HepG2 (cell line): ENCODE measurements around the gene RSAD1. TPM values are rescaled to one million over a fixed set of nuclear protein-coding genes. Genes with fewer than 3 reads are reported as not detected.
A peak's percentile ranks its signal among the peaks of the same experiment; 100 is the strongest.

Source experiments
- ATAC-seq: fragments of 200-7000 bp; cut with Tn5 transposase; 3 replicates; pipeline ENCODE4 v1.9.1; 2020; ENCODE audit warnings: mild to moderate bottlenecking, moderate library complexity
- BruUV-seq: library from RNA; stranded (reverse); fragments of 400-500 nt; replicated peaks from 2 replicates; lab custom pipeline; 2021; lab: Mats Ljungman, UMichigan
- CTCF ChIA-PET: fragments of 300-600 bp; formaldehyde crosslinking; extraction: SDS; loops from one replicate; lab custom pipeline; 2021; ENCODE audit warnings: low total read pairs, inconsistent platforms, low intra/inter-chr PET ratio; lab: Yijun Ruan, JAX
- POLR2A ChIA-PET: fragments of 350-600 bp; sonication (Branson Sonifier 250); formaldehyde crosslinking; loops from one replicate; lab custom pipeline; 2020; ENCODE audit warnings: antibody characterized with exemption, inconsistent platforms; lab: Yijun Ruan, JAX
- DNase-seq: peaks from one replicate; pipeline ENCODE4 v3.0.0-alpha.2; 2015; ENCODE audit warnings: low spot score
- FAIRE-seq: peaks from 3 replicates; lab custom pipeline; 2011; peaks lifted over from hg19 to GRCh38; lab: Jason Lieb, UNC
- H2AFZ ChIP-seq: one replicate; pipeline ENCODE4 v1.6.1; 2011; ENCODE audit warnings: low read length, inconsistent platforms
- H3K27ac ChIP-seq: fragments of 300-600 bp; 3 replicates; pipeline ENCODE4 v1.8.0; 2011; ENCODE audit warnings: mixed run types, mild to moderate bottlenecking, mixed read lengths, low read length, inconsistent platforms; ENCODE audit not compliant: insufficient read depth; ENCODE audit errors: extremely low read length
- H3K27me3 ChIP-seq, 2 experiments: fragments of 200-600 bp in 1 of 2; 2 replicates in 1 of 2; 3 replicates in 1 of 2; pipeline versions ENCODE4 v1.6.0 to v1.8.0; 2011; ENCODE audit warnings: low read length in 2 of 2, mild to moderate bottlenecking in 2 of 2, moderate library complexity in 2 of 2, inconsistent platforms in 1 of 2; ENCODE audit not compliant: insufficient read depth in 2 of 2, control insufficient read depth in 1 of 2
- H3K36me3 ChIP-seq, 2 experiments: fragments of 200-600 bp in 1 of 2; replicated peaks in 1 of 2; 2 replicates in 1 of 2; 3 replicates in 1 of 2; pipeline versions ENCODE4 v1.5.1 to v1.8.0; 2011; ENCODE audit warnings: low read length in 2 of 2, inconsistent platforms in 1 of 2; ENCODE audit not compliant: insufficient read depth in 2 of 2, control insufficient read depth in 1 of 2
- H3K4me1 ChIP-seq: 2 replicates; pipeline ENCODE4 v1.5.1; 2012; ENCODE audit warnings: low read length, inconsistent platforms; ENCODE audit not compliant: insufficient read depth
- H3K4me2 ChIP-seq: 2 replicates; pipeline ENCODE4 v1.6.0; 2011; ENCODE audit warnings: low read depth, low read length, inconsistent platforms
- H3K4me3 ChIP-seq, 3 experiments: fragments of 200-600 bp in 1 of 3; sonication (generic), shearing (Covaris generic) in 1 of 3; replicated peaks in 1 of 3; 2 replicates each; pipeline ENCODE4 v1.5.1; 2011 to 2016; ENCODE audit warnings: low read length in 3 of 3, inconsistent platforms in 2 of 3, low read depth in 2 of 3, mild to moderate bottlenecking in 2 of 3, control low read depth in 1 of 3, mixed read lengths in 1 of 3; ENCODE audit not compliant: insufficient read depth in 1 of 3
- H3K79me2 ChIP-seq: one replicate; pipeline ENCODE4 v1.6.1; 2011; ENCODE audit warnings: low read length, inconsistent platforms; ENCODE audit not compliant: insufficient read depth
- H3K9ac ChIP-seq: 2 replicates; pipeline ENCODE4 v1.6.0; 2011; ENCODE audit warnings: mild to moderate bottlenecking, low read depth, low read length, inconsistent platforms; ENCODE audit not compliant: insufficient read depth
- H3K9me3 ChIP-seq: 2 replicates; pipeline ENCODE4 v1.5.1; 2012; ENCODE audit warnings: mild to moderate bottlenecking, low read length
- H4K20me1 ChIP-seq: 2 replicates; pipeline ENCODE4 v1.6.0; 2011; ENCODE audit warnings: inconsistent platforms, mild to moderate bottlenecking, low read length, moderate library complexity; ENCODE audit not compliant: insufficient read depth
- CBX2 ChIP-seq, 2 experiments: fragments of 200-600 bp in 1 of 2; sonication (generic); formaldehyde crosslinking in 1 of 2; IDR thresholded peaks; 2 replicates each; pipeline versions ENCODE4 v1.7.0 to v1.8.1; 2018 to 2022; ENCODE audit warnings: low read depth in 2 of 2, low read length in 1 of 2, mild to moderate bottlenecking in 1 of 2, missing genetic modification reagents in 1 of 2
- GFI1 ChIP-seq: sonication (generic); formaldehyde crosslinking; IDR thresholded peaks from 2 replicates; pipeline ENCODE4 v1.5.0; 2020; ENCODE audit warnings: missing genetic modification reagents, mild to moderate bottlenecking, borderline replicate concordance
- KIAA2018 ChIP-seq: sonication (generic); formaldehyde crosslinking; IDR thresholded peaks from 2 replicates; pipeline ENCODE4 v1.5.0; 2020; ENCODE audit warnings: mild to moderate bottlenecking, missing genetic modification reagents, borderline replicate concordance
- LBX2 ChIP-seq: sonication (generic); formaldehyde crosslinking; IDR thresholded peaks from 2 replicates; pipeline ENCODE4 v1.5.0; 2020; ENCODE audit warnings: missing genetic modification reagents, mild to moderate bottlenecking, borderline replicate concordance
- MAFF ChIP-seq: IDR thresholded peaks from 2 replicates; pipeline ENCODE4 v1.6.1; 2011; ENCODE audit warnings: low read depth, low read length, improper control_type of control experiment
- MATR3 ChIP-seq: sonication (generic); formaldehyde crosslinking; IDR thresholded peaks from 2 replicates; pipeline ENCODE4 v1.4.0; 2020; ENCODE audit warnings: missing genetic modification reagents
- RCOR2 ChIP-seq: IDR thresholded peaks from 2 replicates; pipeline ENCODE4 v1.6.1; 2016; ENCODE audit warnings: missing biosample characterization, missing genetic modification reagents
- RXRB ChIP-seq: IDR thresholded peaks from 2 replicates; pipeline ENCODE4 v1.6.1; 2016; ENCODE audit warnings: borderline replicate concordance, missing genetic modification reagents, missing compliant biosample characterization
- SP4 ChIP-seq: sonication (generic); formaldehyde crosslinking; IDR thresholded peaks from 2 replicates; pipeline ENCODE4 v1.8.1; 2023; ENCODE audit warnings: mild to moderate bottlenecking, missing genetic modification reagents
- ZMAT5 ChIP-seq: sonication (generic); formaldehyde crosslinking; IDR thresholded peaks from 2 replicates; pipeline ENCODE4 v1.5.0; 2020; ENCODE audit warnings: mild to moderate bottlenecking, low read depth, missing genetic modification reagents, borderline replicate concordance
- ZNF263 ChIP-seq: sonication (generic); formaldehyde crosslinking; IDR thresholded peaks from 2 replicates; pipeline ENCODE4 v1.4.0; 2020; ENCODE audit warnings: missing genetic modification reagents
- ZNF414 ChIP-seq: sonication (generic); formaldehyde crosslinking; IDR thresholded peaks from 2 replicates; pipeline ENCODE4 v1.5.0; 2020; ENCODE audit warnings: missing genetic modification reagents
- ZNF569 ChIP-seq: sonication (generic); formaldehyde crosslinking; IDR thresholded peaks from 2 replicates; pipeline ENCODE4 v1.5.0; 2020; ENCODE audit warnings: mild to moderate bottlenecking, missing genetic modification reagents, moderate library complexity, borderline replicate concordance
- ZNF891 ChIP-seq: sonication (generic); formaldehyde crosslinking; IDR thresholded peaks from 2 replicates; pipeline ENCODE4 v1.5.0; 2020; ENCODE audit warnings: mild to moderate bottlenecking, missing genetic modification reagents
- WGBS: methylation state at CpG from one replicate; pipeline ENCODE4 v1.1.6; 2017; ENCODE audit warnings: low lambda C conversion rate; 5-methylcytosine and 5-hydroxymethylcytosine counted together
- in situ Hi-C: cut with HindIII; loops from 2 replicates; pipeline ENCODE4 v1.10.0; 2017; ENCODE audit warnings: low pct_unique_long_range_greater_than_20kb; ENCODE audit not compliant: extremely low pct_ligation_motif_present
- intact Hi-C: fragments of 100-400 bp; cut with micrococcal nuclease; formaldehyde crosslinking; loops from one replicate; pipeline ENCODE4 v1.10.0; 2022; ENCODE audit not compliant: unreplicated experiment
- polyA plus RNA-seq, 8 experiments: library from polyadenylated mRNA; depleted of rRNA in 3 of 8; stranded (reverse) in 7 of 8; unstranded in 1 of 8; fragments of >200 nt; fragmentation: Illumina TruSeq in 4 of 8; extraction: Trizol in 4 of 8; gene quantifications; 2 replicates each; pipeline versions ENCODE4 v1.2.1 to v1.2.3, GENCODE V29; 2011 to 2016; ENCODE audit warnings: low read depth in 4 of 8, missing spikeins in 1 of 8, mixed read lengths in 1 of 8; ENCODE audit not compliant: insufficient read depth in 1 of 8
- total RNA-seq, 5 experiments: library from RNA; depleted of rRNA; stranded (reverse); fragments of >200 nt; fragmentation: Illumina TruSeq; extraction: Trizol; gene quantifications; 2 replicates each; pipeline ENCODE4 v1.2.3, GENCODE V29; 2016; ENCODE audit warnings: low read depth in 1 of 5

Gene RSAD1
- total and polyA plus RNA-seq, 2 of the 13 experiments (the other 11 are each of a cell fraction or from before 2014, with no cell fraction given), result 22.7 to 27.7 TPM

GRCh38 chr17:50482516-50482915, 3.9 kb downstream of the RSAD1 start:
- Histone ChIP-seq H2AFZ (no peak overlapping the region), H3K27ac (no peak overlapping the region), H3K27me3 (no peaks in the 10 kb centered on the region), H3K79me2 (peaks cover 3% of the 10 kb centered on the region), H3K4me1 (peaks cover 28% of the 10 kb centered on the region), H4K20me1 (peaks cover 4% of the 10 kb centered on the region; the same call in 1 of the 2 replicates), H3K9me3 (no peaks in the 10 kb centered on the region), H3K4me3 (no peak overlapping the region), H3K36me3 (peaks cover 9 to 19% of the 10 kb centered on the region in 2 experiments; a peak in 4 of 5 replicates), H3K4me2 (peak overlapping the region; percentile 10; the same call in 1 of the 2 replicates), H3K9ac (no peak overlapping the region; the same call in 1 of the 2 replicates)
- ATAC-seq (peak; percentile 50), DNase-seq (peak; percentile 96), FAIRE-seq (peak; percentile 93)
- in situ Hi-C loops (loop anchor here (5.0 kb wide), 2 partner anchors 145 to 215 kb away; no protein-coding TSS in a partner anchor), intact Hi-C loops (loop anchor here (1.0 kb wide), 5 partner anchors 19 to 211 kb away; partner anchors contain the start of gene SPATA20)
- ChIA-PET POLR2A (interaction anchor here (0.7 to 0.8 kb wide), 2 partner anchors 60 to 85 kb away, joined by 3 to 5 read pairs; partner anchors contain the start of gene LRRC59), CTCF (interaction anchor here (1.3 to 2.8 kb wide), 5 partner anchors 18 to 145 kb away, joined by 4 to 16 read pairs (median 7); partner anchors contain the start of gene LRRC59)
- 2% methylated on average over 7 of the region's 7 CpGs for WGBS
- no TSS peak for BruUV-seq
- TF ChIP-seq RCOR2 (CRISPR knock-in tag) (peak; percentile 67; the same call in 1 of the 2 replicates), RXRB (CRISPR knock-in tag) (peak; percentile 76; the same call in 1 of the 2 replicates), SP4 (CRISPR knock-in tag) (0 out of 2 replicates have a peak, but pooled peaks have one; percentile 46), CBX2 (IDR thresholded peaks at IDR 0.05; ENCODE audit: low read depth, low read length) (no peak), CBX2 (CRISPR knock-in tag; IDR thresholded peaks at IDR 0.05; ENCODE audit: low read depth) (no peak), KIAA2018 (CRISPR knock-in tag) (no peak), GFI1 (CRISPR knock-in tag) (no peak), MAFF (0 out of 2 replicates have a peak, but pooled peaks have one; percentile 4), ZNF414 (CRISPR knock-in tag) (no peak), ZNF569 (CRISPR knock-in tag) (no peak), ZNF263 (CRISPR knock-in tag) (0 out of 2 replicates have a peak, but pooled peaks have one; percentile 54), ZNF891 (CRISPR knock-in tag) (no peak), ZMAT5 (CRISPR knock-in tag) (no peak), LBX2 (CRISPR knock-in tag) (0 out of 2 replicates have a peak, but pooled peaks have one; percentile 20), MATR3 (CRISPR knock-in tag) (no peak)
